Measurements from ENCODE around the gene PALMD.

The PALMD gene

GRCh38 chr1:99728494-99729235 is 82.8 kb downstream of the PALMD start:
- no peak for TF ChIP-seq CTCF (IDR thresholded peaks at IDR 0.05)
- no peaks in the 10 kb centered on the region for H3K27me3 ChIP-seq
- no peaks in the 10 kb centered on the region for H3K36me3 ChIP-seq
- H3K4me1 ChIP-seq (ENCODE audit: control insufficient read depth in 1 of 2, insufficient read depth in 1 of 2, low read depth in 1 of 2, low read length in 1 of 2): no peaks in the 10 kb centered on the region
- no peak overlapping the region for H3K4me3 ChIP-seq (ENCODE audit: low read depth in 1 of 2, low read length in 1 of 2)
- no peak overlapping the region for H3K27ac ChIP-seq
- H3K9me3 ChIP-seq: no peaks in the 10 kb centered on the region

- Histone ChIP-seq H3K27ac (no peak overlapping the region), H3K36me3 (no peaks in the 10 kb centered on the region)
Measured at GRCh38 chr1:99731384-99731783, 85.5 kb downstream of the PALMD start.

GRCh38 chr1:99735852-99736251 is 89.9 kb downstream of the PALMD start:
- H3K4me3 ChIP-seq (ENCODE audit: low read depth in 1 of 2, low read length in 1 of 2): no peak overlapping the region
- no peak for TF ChIP-seq CTCF (IDR thresholded peaks at IDR 0.05)
- no peak overlapping the region for H3K27ac ChIP-seq
- no peaks in the 10 kb centered on the region for H3K4me1 ChIP-seq (ENCODE audit: control insufficient read depth in 1 of 2, insufficient read depth in 1 of 2, low read depth in 1 of 2, low read length in 1 of 2)
- H3K9me3 ChIP-seq: no peaks in the 10 kb centered on the region
- no peaks in the 10 kb centered on the region for H3K36me3 ChIP-seq
- no peaks in the 10 kb centered on the region for H3K27me3 ChIP-seq

More at GRCh38 chr1:99731384-99731783, 85.5 kb downstream of the PALMD start:
- Histone ChIP-seq H3K4me1 (ENCODE audit: control insufficient read depth in 1 of 2, insufficient read depth in 1 of 2, low read depth in 1 of 2, low read length in 1 of 2) (no peaks in the 10 kb centered on the region), H3K4me3 (ENCODE audit: low read depth in 1 of 2, low read length in 1 of 2) (no peak overlapping the region), H3K27me3 (no peaks in the 10 kb centered on the region), H3K9me3 (no peaks in the 10 kb centered on the region)
- TF ChIP-seq CTCF (IDR thresholded peaks at IDR 0.05): no peak

GRCh38 chr1:99737016-99737415 is 91.1 kb downstream of the PALMD start:
- H3K27ac ChIP-seq: no peak overlapping the region
- no peak overlapping the region for H3K4me3 ChIP-seq (ENCODE audit: low read depth in 1 of 2, low read length in 1 of 2)
- H3K27me3 ChIP-seq: no peaks in the 10 kb centered on the region
- no peak for TF ChIP-seq CTCF (IDR thresholded peaks at IDR 0.05)
- H3K4me1 ChIP-seq (ENCODE audit: control insufficient read depth in 1 of 2, insufficient read depth in 1 of 2, low read depth in 1 of 2, low read length in 1 of 2): no peaks in the 10 kb centered on the region
- no peaks in the 10 kb centered on the region for H3K36me3 ChIP-seq
- no peaks in the 10 kb centered on the region for H3K9me3 ChIP-seq

- TF ChIP-seq CTCF (IDR thresholded peaks at IDR 0.05): no peak
- no peaks in the 10 kb centered on the region for H3K27me3 ChIP-seq
Measured at GRCh38 chr1:99738858-99739465, 93.0 kb downstream of the PALMD start.

More at GRCh38 chr1:99738858-99739465, 93.0 kb downstream of the PALMD start:
- H3K4me3 ChIP-seq (ENCODE audit: low read depth in 1 of 2, low read length in 1 of 2): no peak overlapping the region
- no peaks in the 10 kb centered on the region for H3K9me3 ChIP-seq
- H3K27ac ChIP-seq: no peak overlapping the region
- no peaks in the 10 kb centered on the region for H3K36me3 ChIP-seq
- no peaks in the 10 kb centered on the region for H3K4me1 ChIP-seq (ENCODE audit: control insufficient read depth in 1 of 2, insufficient read depth in 1 of 2, low read depth in 1 of 2, low read length in 1 of 2)

All from neutrophil (primary cell).